NCI-H187 (cell line): ENCODE data around the gene GIPC1.
"Not testable (repeated sequence)": the region's sequence is repeated elsewhere in the genome, so short reads cannot be mapped to it uniquely, and the experiment has no call there.

ENCODE experiments used
- DNase-seq, 2 experiments: peaks; one replicate each; lab custom pipeline; 2025; lab: John Stamatoyannopoulos, UW

Gene GIPC1

GRCh38 chr19:14496029-14496833 lies at the start of gene GIPC1:
Gene GIPC1 (minus strand): TSS chr19:14496127. CDS start chr19:14482976, 13,151 bp downstream.
- peak; percentile 73 to 94 for DNase-seq

GRCh38 chr19:14545716-14546082 lies 49.8 kb upstream of the GIPC1 start:
- DNase-seq, result peak in 1 of 2 experiments; percentile 44

- peak; percentile 48 to 62 for DNase-seq
Measured at GRCh38 chr19:14544977-14545715, 49.2 kb upstream of the GIPC1 start.

GRCh38 chr19:14544047-14544446 lies 48.1 kb upstream of the GIPC1 start:
- no peak for DNase-seq

GRCh38 chr19:14542711-14543328 lies 46.9 kb upstream of the GIPC1 start:
- DNase-seq, result no peak

GRCh38 chr19:14541979-14542378 lies 46.1 kb upstream of the GIPC1 start:
- DNase-seq, result not testable (repeated sequence)

- no peak for DNase-seq
Measured at GRCh38 chr19:14540741-14541525, 45.0 kb upstream of the GIPC1 start.

- DNase-seq, result peak in 1 of 2 experiments; percentile 5
Measured at GRCh38 chr19:14536926-14537692, 41.2 kb upstream of the GIPC1 start.

GRCh38 chr19:14533450-14533849 lies 37.5 kb upstream of the GIPC1 start:
- DNase-seq, result no peak

- no peak for DNase-seq
Measured at GRCh38 chr19:14530506-14530905, 34.6 kb upstream of the GIPC1 start.

- DNase-seq, result no peak
Measured at GRCh38 chr19:14530005-14530348, 34.0 kb upstream of the GIPC1 start.

GRCh38 chr19:14529254-14530004 lies 33.5 kb upstream of the GIPC1 start, which contains the start of gene TECR:
Gene TECR (plus strand): TSS chr19:14529594. CDS start chr19:14529697, 103 bp downstream.
- DNase-seq, result peak; percentile 94 to 95

- DNase-seq, result no peak
Measured at GRCh38 chr19:14528419-14529253, 32.7 kb upstream of the GIPC1 start.

- DNase-seq, result no peak
Measured at GRCh38 chr19:14526423-14526822, 30.5 kb upstream of the GIPC1 start.

GRCh38 chr19:14525729-14526128 lies 29.8 kb upstream of the GIPC1 start:
- DNase-seq, result no peak

GRCh38 chr19:14520543-14520942 lies 24.6 kb upstream of the GIPC1 start:
- DNase-seq, result no peak

- no peak for DNase-seq
Measured at GRCh38 chr19:14519860-14520407, 24.0 kb upstream of the GIPC1 start.

- no peak for DNase-seq
Measured at GRCh38 chr19:14519245-14519859, 23.4 kb upstream of the GIPC1 start.
